Smooth muscle cell (in vitro differentiated cells): ENCODE measurements around the gene AJUBA. TPM values are rescaled to one million over a fixed set of nuclear protein-coding genes. Genes with fewer than 3 reads are reported as not detected.
A peak's percentile ranks its signal among the peaks of the same experiment; 100 is the strongest.
"Not testable (repeated sequence)": the region's sequence is repeated elsewhere in the genome, so short reads cannot be mapped to it uniquely, and the experiment has no call there.

Source experiments
- DNase-seq: peaks from one replicate; lab custom pipeline; 2025; ENCODE audit not compliant: unreplicated experiment; lab: John Stamatoyannopoulos, UW
- H2AFZ ChIP-seq: fragments of 200-600 bp; sonication (generic); 2 replicates; pipeline ENCODE4 v1.6.0; 2016; ENCODE audit warnings: antibody characterized with exemption, low read depth, mild to moderate bottlenecking
- H3F3A ChIP-seq: fragments of 200-600 bp; sonication (generic); 2 replicates; pipeline ENCODE4 v1.6.0; 2017; ENCODE audit warnings: antibody characterized with exemption, low read depth
- H3K27ac ChIP-seq: fragments of 200-600 bp; sonication (generic); 2 replicates; pipeline ENCODE4 v1.5.1; 2016; ENCODE audit warnings: low read depth, mild to moderate bottlenecking
- H3K27me3 ChIP-seq: fragments of 200-600 bp; sonication (generic); 2 replicates; pipeline ENCODE4 v1.6.1; 2016; ENCODE audit warnings: low read depth, mild to moderate bottlenecking
- H3K36me3 ChIP-seq: fragments of 200-600 bp; sonication (generic); 2 replicates; pipeline ENCODE4 v1.5.1; 2016; ENCODE audit warnings: low read depth
- H3K4me1 ChIP-seq: fragments of 200-600 bp; sonication (generic); 2 replicates; pipeline ENCODE4 v1.5.1; 2016; ENCODE audit warnings: low read depth
- H3K4me2 ChIP-seq: fragments of 200-600 bp; sonication (generic); 2 replicates; pipeline ENCODE4 v1.6.0; 2016; ENCODE audit warnings: mild to moderate bottlenecking
- H3K4me3 ChIP-seq: fragments of 200-600 bp; sonication (generic); 2 replicates; pipeline ENCODE4 v1.5.1; 2016; ENCODE audit warnings: mild to moderate bottlenecking
- H3K79me2 ChIP-seq: fragments of 200-600 bp; sonication (generic); 2 replicates; pipeline ENCODE4 v1.6.0; 2016; ENCODE audit warnings: low read depth, mild to moderate bottlenecking
- H3K9ac ChIP-seq: fragments of 200-600 bp; sonication (generic); 2 replicates; pipeline ENCODE4 v1.6.0; 2016; ENCODE audit warnings: low read depth
- H3K9me3 ChIP-seq: fragments of 200-600 bp; sonication (generic); replicated peaks from 2 replicates; pipeline ENCODE4 v1.5.1; 2016; ENCODE audit warnings: low read depth
- H4K20me1 ChIP-seq: fragments of 200-600 bp; sonication (generic); 2 replicates; pipeline ENCODE4 v1.6.0; 2016; ENCODE audit warnings: low read depth
- CTCF ChIP-seq: fragments of 200-600 bp; sonication (generic); IDR thresholded peaks from 2 replicates; pipeline ENCODE4 v1.5.1; 2017; ENCODE audit warnings: borderline replicate concordance, mild to moderate bottlenecking, antibody characterized with exemption; ENCODE audit not compliant: insufficient read depth, poor library complexity, severe bottlenecking
- WGBS: methylation state at CpG from one replicate; pipeline ENCODE4 v1.1.7; 2016; ENCODE audit warnings: low lambda C conversion rate; 5-methylcytosine and 5-hydroxymethylcytosine counted together
- polyA plus RNA-seq: library from polyadenylated mRNA; unstranded; fragments of >200 nt; fragmentation: Nextera tagmentation; extraction: Ambion mirVana; gene quantifications from 2 replicates; pipeline ENCODE4 v1.2.1, GENCODE V29; 2016
- total RNA-seq: library from RNA; depleted of rRNA; stranded (reverse); fragments of >200 nt; gene quantifications from 2 replicates; pipeline ENCODE4 v1.2.3, GENCODE V29; 2014

The AJUBA gene
- total and polyA plus RNA-seq, 2 experiments from 2014 or later: 19.8 to 20.7 TPM

- Histone ChIP-seq H3K36me3 (no peaks in the 10 kb centered on the region), H4K20me1 (no peaks in the 10 kb centered on the region), H3K9me3 (no peaks in the 10 kb centered on the region), H3K27me3 (no peaks in the 10 kb centered on the region), H2AFZ (peak overlapping the region; percentile 74), H3K4me1 (peaks cover 11% of the 10 kb centered on the region), H3K79me2 (no peaks in the 10 kb centered on the region), H3K9ac (peak overlapping the region; percentile 71), H3K4me3 (peak overlapping the region; percentile 64), H3K4me2 (peak overlapping the region; percentile 86), H3F3A (peaks cover 3% of the 10 kb centered on the region), H3K27ac (peak overlapping the region; percentile 70)
- no peak for TF ChIP-seq CTCF
- DNase-seq: no peak
- WGBS: 50% methylated on average over 5 of the region's 5 CpGs
Measured at GRCh38 chr14:23006188-23006534, 23.8 kb upstream of the AJUBA start.

GRCh38 chr14:23005451-23006187, 23.3 kb upstream of the AJUBA start:
- Histone ChIP-seq H3K9me3 (no peaks in the 10 kb centered on the region), H3K27ac (no peak overlapping the region), H2AFZ (no peak overlapping the region), H3K9ac (no peak overlapping the region), H3F3A (peaks cover 3% of the 10 kb centered on the region), H3K36me3 (no peaks in the 10 kb centered on the region), H3K4me2 (peak overlapping the region; percentile 86), H3K4me3 (peak overlapping the region; percentile 64), H3K79me2 (no peaks in the 10 kb centered on the region), H3K27me3 (no peaks in the 10 kb centered on the region), H3K4me1 (peaks cover 11% of the 10 kb centered on the region), H4K20me1 (no peaks in the 10 kb centered on the region)
- DNase-seq: no peak
- TF ChIP-seq CTCF: no peak
- 87% methylated on average over 3 of the region's 3 CpGs for WGBS

GRCh38 chr14:23004274-23004673, 21.9 kb upstream of the AJUBA start:
- not testable (repeated sequence) for H3F3A ChIP-seq, H3K4me3 ChIP-seq, H3K27me3 ChIP-seq, H3K9ac ChIP-seq, H3K79me2 ChIP-seq, H3K27ac ChIP-seq, H2AFZ ChIP-seq, H3K4me2 ChIP-seq, H4K20me1 ChIP-seq, H3K9me3 ChIP-seq, H3K36me3 ChIP-seq, DNase-seq
- peaks cover 11% of the 10 kb centered on the region for H3K4me1 ChIP-seq
- WGBS: 97% methylated on average over 4 of the region's 4 CpGs

- DNase-seq: no peak
- Histone ChIP-seq H3K4me2 (no peak overlapping the region), H3K27me3 (no peaks in the 10 kb centered on the region), H4K20me1 (no peaks in the 10 kb centered on the region), H3K9me3 (no peaks in the 10 kb centered on the region), H3F3A (peaks cover 3% of the 10 kb centered on the region), H3K79me2 (no peaks in the 10 kb centered on the region), H3K36me3 (no peaks in the 10 kb centered on the region), H3K27ac (no peak overlapping the region), H2AFZ (no peak overlapping the region), H3K4me3 (no peak overlapping the region), H3K4me1 (peaks cover 11% of the 10 kb centered on the region), H3K9ac (no peak overlapping the region)
- 100% methylated on average over 3 of the region's 3 CpGs for WGBS
- no peak for TF ChIP-seq CTCF
Measured at GRCh38 chr14:23002592-23002991, 20.2 kb upstream of the AJUBA start.
